GM23338 (cell line): ENCODE results near the gene MEIOSIN. TPM values are rescaled to one million over a fixed set of nuclear protein-coding genes. Genes with fewer than 3 reads are reported as not detected.

Source experiments
- ATAC-seq: fragments of 200-7000 bp; cut with Tn5 transposase; 3 replicates; pipeline ENCODE4 v1.9.1; 2020
- DNase-seq: peaks from one replicate; pipeline ENCODE4 v3.0.0-alpha.2; 2015; ENCODE audit warnings: low spot score
- H2AFZ ChIP-seq: fragments of 200-600 bp; sonication (generic); 2 replicates; pipeline ENCODE4 v1.8.0; 2016; ENCODE audit warnings: antibody characterized with exemption, mild to moderate bottlenecking, moderate library complexity
- H3F3A ChIP-seq: fragments of 200-600 bp; sonication (generic); replicated peaks from 2 replicates; pipeline ENCODE4 v1.8.0; 2017; ENCODE audit warnings: antibody characterized with exemption, mixed run types, low read depth
- H3K27ac ChIP-seq: fragments of 200-600 bp; sonication (generic); 2 replicates; pipeline ENCODE4 v1.6.1; 2016; ENCODE audit warnings: low read depth
- H3K27me3 ChIP-seq: fragments of 200-600 bp; sonication (generic); 2 replicates; pipeline ENCODE4 v1.8.0; 2016; ENCODE audit warnings: mild to moderate bottlenecking, mixed run types, moderate library complexity; ENCODE audit not compliant: insufficient read depth
- H3K36me3 ChIP-seq: fragments of 200-600 bp; sonication (generic); 2 replicates; pipeline ENCODE4 v1.8.0; 2016; ENCODE audit warnings: mild to moderate bottlenecking; ENCODE audit not compliant: insufficient read depth
- H3K4me1 ChIP-seq: fragments of 200-600 bp; sonication (generic); 2 replicates; pipeline ENCODE4 v1.8.0; 2016; ENCODE audit warnings: mild to moderate bottlenecking, moderate library complexity; ENCODE audit not compliant: insufficient read depth
- H3K4me2 ChIP-seq: fragments of 200-600 bp; sonication (generic); 2 replicates; pipeline ENCODE4 v1.7.1; 2017; ENCODE audit warnings: mixed run types
- H3K4me3 ChIP-seq: fragments of 200-600 bp; sonication (generic); 2 replicates; pipeline ENCODE4 v1.6.1; 2016; ENCODE audit warnings: mixed run types
- H3K79me2 ChIP-seq: fragments of 200-600 bp; sonication (generic); replicated peaks from 2 replicates; pipeline ENCODE4 v1.8.0; 2017; ENCODE audit warnings: mild to moderate bottlenecking; ENCODE audit not compliant: insufficient read depth
- H3K9me2 ChIP-seq: fragments of 200-600 bp; sonication (generic); 2 replicates; pipeline ENCODE4 v1.8.0; 2017; ENCODE audit not compliant: insufficient read depth
- H4K20me1 ChIP-seq: fragments of 200-600 bp; sonication (generic); replicated peaks from 2 replicates; pipeline ENCODE4 v1.8.0; 2017; ENCODE audit warnings: mild to moderate bottlenecking; ENCODE audit not compliant: insufficient read depth
- H3K27ac Mint-ChIP-seq: 2 replicates; pipeline ENCODE4 v1.8.0; 2020; ENCODE audit warnings: inconsistent platforms, mild to moderate bottlenecking, moderate library complexity, mixed read lengths
- H3K27me3 Mint-ChIP-seq: 3 replicates; pipeline ENCODE4 v1.8.0; 2022; ENCODE audit warnings: low read depth, mild to moderate bottlenecking, moderate library complexity, mixed read lengths, inconsistent platforms; ENCODE audit not compliant: insufficient read depth, poor library complexity
- H3K36me3 Mint-ChIP-seq: 3 replicates; pipeline ENCODE4 v1.8.0; 2021; ENCODE audit warnings: low read depth, mild to moderate bottlenecking, inconsistent platforms, moderate library complexity, mixed read lengths
- H3K4me1 Mint-ChIP-seq: 3 replicates; pipeline ENCODE4 v1.8.0; 2020; ENCODE audit warnings: mild to moderate bottlenecking, inconsistent platforms, mixed read lengths
- H3K4me3 Mint-ChIP-seq: 3 replicates; pipeline ENCODE4 v1.8.0; 2021; ENCODE audit warnings: moderate library complexity, mild to moderate bottlenecking, inconsistent platforms, mixed read lengths
- H3K9me3 Mint-ChIP-seq: 3 replicates; pipeline ENCODE4 v1.8.0; 2020; ENCODE audit warnings: moderate library complexity, mild to moderate bottlenecking, inconsistent platforms, mixed read lengths
- CREB1 ChIP-seq: fragments of 250-450 bp; sonication (Bioruptor Pico); IDR thresholded peaks from 2 replicates; pipeline ENCODE4 v1.5.0; 2020; ENCODE audit warnings: low read depth, mild to moderate bottlenecking, moderate library complexity
- CTCF ChIP-seq, 2 experiments: fragments of 200-600 bp in 1 of 2; sonication (generic) in 1 of 2; conservative IDR thresholded peaks; 2 replicates each; pipeline versions ENCODE4 v1.5.1 to v1.6.1; 2016 to 2017; ENCODE audit warnings: antibody characterized with exemption in 2 of 2, low read depth in 2 of 2, mild to moderate bottlenecking in 2 of 2, moderate library complexity in 1 of 2
- ETS1 ChIP-seq: IDR thresholded peaks from 2 replicates; pipeline ENCODE4 v1.6.1; 2016; ENCODE audit warnings: antibody characterized with exemption
- EZH2 ChIP-seq: fragments of 200-600 bp; sonication (generic); IDR thresholded peaks from one replicate; pipeline ENCODE4 v1.8.0; 2017; ENCODE audit warnings: antibody characterized with exemption, mild to moderate bottlenecking, low read depth; ENCODE audit not compliant: unreplicated experiment
- EZH2phosphoT487 ChIP-seq: fragments of 200-600 bp; sonication (generic); IDR thresholded peaks from one replicate; pipeline ENCODE4 v1.8.1; 2018; ENCODE audit warnings: antibody characterized with exemption; ENCODE audit not compliant: unreplicated experiment
- JUNB ChIP-seq: IDR thresholded peaks from one replicate; pipeline ENCODE4 v1.6.1; 2016; ENCODE audit warnings: antibody characterized with exemption; ENCODE audit not compliant: unreplicated experiment
- NANOG ChIP-seq: IDR thresholded peaks from 2 replicates; pipeline ENCODE4 v1.6.1; 2016; ENCODE audit warnings: antibody characterized with exemption, borderline replicate concordance
- POLR2AphosphoS5 ChIP-seq: IDR thresholded peaks from 2 replicates; pipeline ENCODE4 v1.6.1; 2016; ENCODE audit warnings: antibody characterized with exemption, low read depth
- REST ChIP-seq: IDR thresholded peaks from one replicate; pipeline ENCODE4 v1.6.1; 2018; ENCODE audit warnings: antibody characterized with exemption; ENCODE audit not compliant: unreplicated experiment
- STAT1 ChIP-seq: IDR thresholded peaks from one replicate; pipeline ENCODE4 v1.6.1; 2016; ENCODE audit warnings: antibody characterized with exemption; ENCODE audit not compliant: unreplicated experiment
- ZNF114 ChIP-seq: fragments of 250-450 bp; sonication (Bioruptor Pico); IDR thresholded peaks from 2 replicates; pipeline ENCODE4 v1.5.0; 2020; ENCODE audit warnings: mild to moderate bottlenecking, moderate library complexity
- ZNF331 ChIP-seq: fragments of 250-450 bp; sonication (Bioruptor Pico); IDR thresholded peaks from 2 replicates; pipeline ENCODE4 v1.5.0; 2020; ENCODE audit warnings: low read depth, mild to moderate bottlenecking, moderate library complexity
- ZNF462 ChIP-seq: fragments of 250-450 bp; sonication (Bioruptor Pico); IDR thresholded peaks from 2 replicates; pipeline ENCODE4 v1.5.0; 2020; ENCODE audit warnings: mild to moderate bottlenecking, moderate library complexity
- polyA plus RNA-seq: library from polyadenylated mRNA; unstranded; fragments of >200 nt; fragmentation: Nextera tagmentation; extraction: Ambion mirVana; gene quantifications from 2 replicates; pipeline ENCODE4 v1.2.1, GENCODE V29; 2016
- total RNA-seq: library from RNA; depleted of rRNA; stranded (reverse); fragments of >200 nt; shearing (Covaris generic); gene quantifications from 2 replicates; pipeline ENCODE4 v1.2.3, GENCODE V29; 2014

Gene MEIOSIN
- total and polyA plus RNA-seq, 2 experiments from 2014 or later: 0.21 to 0.28 TPM

GRCh38 chr19:45762870-45763631, 29.8 kb downstream of the MEIOSIN start:
- ATAC-seq (no peak), DNase-seq (no peak)
- Histone ChIP-seq H4K20me1 (no peaks in the 10 kb centered on the region), H3K4me3 (no peak overlapping the region), H3K27me3 (no peaks in the 10 kb centered on the region), H3K9me2 (no peaks in the 10 kb centered on the region), H3K36me3 (no peaks in the 10 kb centered on the region), H2AFZ (no peak overlapping the region), H3F3A (0 out of 2 replicates have a peak, but pooled peaks cover 6% of the 10 kb centered on the region), H3K4me1 (peaks cover 31% of the 10 kb centered on the region), H3K27ac (no peak overlapping the region), H3K79me2 (no peaks in the 10 kb centered on the region), H3K4me2 (no peak overlapping the region)
- H3K4me1 Mint-ChIP-seq: peaks cover 21% of the 10 kb centered on the region
- H3K36me3 Mint-ChIP-seq: no peaks in the 10 kb centered on the region
- TF ChIP-seq POLR2AphosphoS5: no peak
- TF ChIP-seq REST: no peak
- no peak for TF ChIP-seq CREB1 (CRISPR knock-in tag)
- no peak for TF ChIP-seq NANOG
- TF ChIP-seq ZNF462 (CRISPR knock-in tag): no peak
- no peak for TF ChIP-seq ZNF331 (CRISPR knock-in tag)
- TF ChIP-seq JUNB: no peak
- TF ChIP-seq CTCF (conservative IDR thresholded peaks at IDR 0.05; ENCODE audit: low read depth in 2 of 2): no peak
- no peak for TF ChIP-seq EZH2
- TF ChIP-seq ZNF114 (CRISPR knock-in tag): no peak
- TF ChIP-seq EZH2phosphoT487: no peak
- TF ChIP-seq ETS1: no peak
- TF ChIP-seq STAT1: no peak
- H3K4me3 Mint-ChIP-seq: no peak overlapping the region
- peaks cover 14% of the 10 kb centered on the region for H3K27me3 Mint-ChIP-seq
- no peaks in the 10 kb centered on the region for H3K9me3 Mint-ChIP-seq
- H3K27ac Mint-ChIP-seq: no peak overlapping the region
